ENCODE results near the gene IGFBP3.

Gene IGFBP3

DNA sequence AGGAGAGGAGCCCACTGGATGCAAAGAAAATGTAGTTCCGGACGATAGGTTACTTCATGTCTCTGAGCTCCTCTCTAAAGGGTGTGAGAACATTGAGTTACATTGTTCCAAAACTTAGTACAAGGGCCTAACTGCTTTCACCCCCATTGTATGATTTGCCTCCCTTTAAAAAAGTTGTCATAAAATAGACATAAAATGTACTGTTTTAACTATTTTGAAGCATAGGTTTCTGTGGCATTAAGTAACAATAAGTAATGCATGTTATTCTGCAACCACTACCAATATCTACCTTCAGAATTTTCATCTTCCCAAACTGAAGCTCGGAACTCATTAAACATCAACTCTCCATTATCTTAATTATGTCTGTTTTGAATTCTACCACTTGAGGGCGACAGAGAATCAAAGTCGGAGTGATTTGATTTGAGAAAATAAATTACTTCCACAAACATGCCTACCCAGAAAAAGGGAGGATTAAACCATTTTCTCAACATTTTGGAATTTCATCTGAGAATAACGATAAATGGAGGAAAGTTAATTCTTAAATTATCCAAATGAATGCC is 30.1 kb downstream of the IGFBP3 start:
- no peak for DNase-seq

GRCh38 chr7:45890125-45890901 is 30.8 kb downstream of the IGFBP3 start:
- DNase-seq: no peak

- DNase-seq: no peak
Measured at GRCh38 chr7:45889367-45890067, 31.6 kb downstream of the IGFBP3 start.

- DNase-seq: no peak
Measured at GRCh38 chr7:45888993-45889366, 32.1 kb downstream of the IGFBP3 start.

- DNase-seq: no peak
Measured at GRCh38 chr7:45888185-45888992, 32.7 kb downstream of the IGFBP3 start, which contains the start of gene IGFBP1. Gene IGFBP1 (plus strand): TSS chr7:45888488. CDS start chr7:45888653, 165 bp downstream.

- DNase-seq: no peak
Measured at GRCh38 chr7:45886931-45887667, 34.0 kb downstream of the IGFBP3 start.

DNA sequence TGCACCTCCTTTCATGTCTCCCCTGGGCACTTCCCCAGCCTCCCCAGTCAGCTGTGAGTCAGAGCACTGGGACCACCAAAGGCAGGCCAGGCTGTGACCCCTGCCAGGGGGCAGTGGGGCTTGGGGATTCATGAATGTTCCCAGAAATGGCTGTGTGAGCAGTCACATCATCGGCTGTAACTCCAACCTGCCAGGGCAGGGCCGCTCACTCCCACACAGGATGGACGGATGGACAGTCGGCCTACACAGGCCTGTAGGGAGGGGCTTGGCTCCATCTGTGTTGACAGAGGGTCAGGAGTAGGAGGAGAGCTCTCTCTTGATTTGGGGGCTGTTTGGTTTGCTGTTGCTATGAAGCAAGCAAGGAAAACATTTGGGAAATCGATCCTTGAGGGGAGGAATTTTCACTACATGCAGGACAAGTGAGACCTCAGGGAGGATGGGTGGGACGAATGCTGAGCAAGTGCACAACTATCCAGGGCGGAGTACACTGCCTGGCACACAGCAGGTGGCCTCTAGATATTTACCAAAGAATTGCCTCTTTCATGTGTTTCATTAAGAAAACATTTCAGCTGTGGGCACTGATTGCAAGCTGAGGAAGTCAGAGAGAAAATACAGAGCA is 35.7 kb downstream of the IGFBP3 start:
- no peak for DNase-seq

- DNase-seq: no peak
Measured at GRCh38 chr7:45884136-45884535, 36.9 kb downstream of the IGFBP3 start.

- no peak for DNase-seq
Measured at GRCh38 chr7:45882465-45882810, 38.6 kb downstream of the IGFBP3 start.

DNA sequence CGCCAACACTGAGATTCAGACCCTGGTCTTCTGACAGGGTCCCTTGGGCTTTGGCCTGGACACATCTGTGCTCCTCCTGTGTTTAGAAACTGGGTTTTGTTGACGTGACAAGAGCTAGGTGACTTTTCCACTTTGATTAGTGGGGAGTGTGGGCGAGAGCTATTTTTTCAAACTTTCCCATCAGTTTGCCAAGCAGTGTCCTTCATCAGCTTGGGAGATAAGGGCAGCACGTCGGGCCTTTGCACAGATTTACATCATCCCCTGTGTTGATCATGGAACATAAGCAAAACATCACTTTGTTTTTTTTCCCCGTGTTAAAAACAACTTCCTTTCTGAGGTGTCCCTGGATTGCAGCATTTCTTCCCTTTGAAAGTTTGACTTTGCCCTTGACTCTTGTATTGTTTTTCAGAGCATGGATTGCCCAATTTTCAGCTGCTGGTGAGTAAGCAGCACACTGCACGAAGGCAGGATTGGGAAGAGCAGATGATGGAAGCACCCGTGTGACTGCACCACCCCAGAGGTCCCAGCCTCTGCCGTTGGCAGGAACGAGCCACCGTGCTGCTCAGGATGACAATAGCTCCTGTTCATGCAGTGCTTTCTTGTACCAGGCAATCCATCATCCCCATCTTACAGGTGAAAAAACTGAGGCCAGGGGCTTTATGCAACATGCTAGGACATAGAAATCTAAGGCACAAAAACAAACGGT is 39.2 kb downstream of the IGFBP3 start:
- DNase-seq: no peak

DNA sequence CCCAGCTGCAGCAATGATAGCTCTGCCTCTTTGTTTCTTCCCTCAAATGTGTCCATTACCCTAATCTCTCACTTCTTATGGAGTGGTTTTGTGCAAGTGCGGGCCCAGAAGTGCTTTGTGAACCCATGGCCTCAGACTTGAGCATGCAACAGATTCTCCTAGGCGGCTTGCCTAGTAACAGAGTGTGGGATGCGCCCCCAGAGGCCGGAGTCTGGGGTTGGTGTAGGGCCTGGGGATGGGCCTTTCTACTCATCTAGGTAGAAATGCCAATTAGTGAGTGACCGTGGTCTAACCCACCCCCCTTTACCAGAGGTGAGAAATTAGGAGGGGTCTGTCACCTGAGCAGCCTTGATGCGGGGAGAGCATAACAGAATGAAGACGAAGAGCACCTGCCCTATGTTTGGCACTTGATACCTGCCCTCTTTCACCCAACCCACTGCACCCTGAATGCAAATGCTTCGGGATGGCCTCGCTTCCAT is 39.8 kb downstream of the IGFBP3 start:
- DNase-seq: no peak

GRCh38 chr7:45880433-45880860 is 40.6 kb downstream of the IGFBP3 start:
- DNase-seq: no peak

DNA sequence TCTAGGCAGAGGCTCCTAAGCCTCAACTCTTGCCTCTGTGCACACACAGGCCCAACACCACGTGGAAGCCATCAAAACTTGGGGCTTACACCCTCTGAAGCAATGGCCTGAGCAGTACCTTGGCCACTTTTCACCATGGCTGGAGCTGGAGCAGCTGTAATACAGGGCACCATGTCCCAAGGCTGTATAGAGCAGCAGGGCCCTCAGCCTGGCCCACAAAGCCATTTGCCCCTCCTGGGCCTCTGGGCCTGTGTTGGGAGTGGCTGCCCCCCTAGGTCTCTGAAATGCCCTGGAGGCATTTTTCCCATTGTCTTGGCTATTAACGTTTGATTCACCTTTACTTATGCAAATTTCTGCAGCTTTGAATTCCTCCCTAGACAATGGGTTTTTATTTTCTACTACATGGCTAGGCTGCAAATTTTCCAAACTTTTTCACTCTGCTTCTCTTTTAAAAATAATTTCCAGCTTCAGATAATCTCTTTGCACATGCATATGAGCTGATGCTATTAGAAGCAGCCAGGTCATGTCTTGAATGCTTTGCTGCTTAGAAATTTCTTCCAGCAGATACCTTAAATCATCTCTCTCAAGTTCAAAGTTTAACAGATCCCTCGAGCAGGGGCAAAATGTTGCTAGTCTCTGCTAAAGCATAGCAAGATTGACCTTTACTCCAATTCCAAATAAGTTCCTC is 42.5 kb downstream of the IGFBP3 start:
- no peak for DNase-seq

DNA sequence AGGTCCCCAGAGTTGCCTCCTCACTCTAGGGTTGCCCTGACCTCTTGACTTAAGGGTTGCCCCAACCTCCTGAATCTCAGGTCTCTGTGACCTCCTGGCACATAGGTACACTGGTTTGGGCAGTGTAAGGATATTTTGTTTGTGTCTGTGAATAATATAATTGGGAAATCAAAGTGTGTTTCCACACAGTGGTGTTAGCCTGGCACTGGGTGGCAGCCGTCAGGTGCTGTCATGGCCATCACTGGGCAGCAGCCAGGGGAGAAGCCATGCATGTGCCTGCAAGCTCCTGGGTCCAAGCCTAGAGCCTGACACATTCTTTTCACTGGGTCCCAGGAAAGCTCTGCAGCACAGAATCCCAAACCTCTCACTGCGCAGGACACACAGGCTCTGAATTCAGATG is 44.6 kb downstream of the IGFBP3 start:
- no peak for DNase-seq

DNA sequence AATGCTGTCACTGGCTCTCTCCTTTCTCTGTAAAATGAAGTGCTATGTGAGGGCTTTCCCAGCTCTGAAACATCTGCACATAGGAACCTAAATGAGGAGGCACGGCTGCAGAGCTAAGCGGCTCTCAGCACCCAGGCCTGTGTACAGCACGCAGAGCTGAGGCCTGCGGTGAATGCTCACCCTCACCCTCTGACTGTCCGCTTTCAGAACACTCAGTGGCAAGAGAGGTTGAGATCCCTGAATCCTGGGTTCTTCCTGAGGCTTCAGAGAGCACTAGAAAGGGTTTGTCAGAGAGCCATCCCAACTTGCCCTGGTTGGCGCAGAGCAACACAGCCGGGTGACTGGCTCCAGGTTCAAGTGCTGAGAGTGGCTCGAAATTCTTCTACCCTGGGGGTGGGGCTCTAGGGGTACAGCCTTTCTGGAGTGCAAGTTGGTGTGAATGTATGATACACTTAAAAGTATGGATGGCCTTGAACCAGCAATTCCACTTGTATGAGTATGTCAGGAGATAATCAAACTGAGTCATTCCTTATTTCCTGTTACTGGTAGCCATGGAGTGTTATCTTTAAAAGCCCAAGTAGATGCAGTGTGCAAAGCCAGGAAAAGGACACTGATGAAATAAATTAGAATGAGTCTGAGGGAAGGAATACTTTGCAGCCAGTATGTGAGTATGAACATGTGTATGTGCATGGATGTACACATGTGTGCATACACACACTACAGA is 46.5 kb downstream of the IGFBP3 start:
- no peak for DNase-seq

DNA sequence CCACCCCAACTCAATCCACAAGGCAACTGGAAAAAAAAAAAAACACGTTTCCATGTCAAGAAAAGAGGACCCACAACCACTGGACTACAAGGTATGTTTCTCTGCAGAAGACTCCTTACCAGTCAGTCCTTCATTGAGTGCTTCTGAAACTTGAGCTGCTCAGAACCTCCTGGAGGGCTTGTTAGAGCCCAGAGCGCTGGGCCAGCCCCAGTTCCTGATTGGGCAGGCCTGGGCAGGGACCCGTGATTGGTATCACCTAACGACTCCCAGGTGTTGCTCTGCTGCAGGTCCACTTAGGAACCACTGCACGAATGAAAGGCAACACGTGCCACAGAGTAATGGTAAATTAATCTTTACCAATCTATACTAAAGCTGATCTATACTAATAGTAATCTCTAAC is 47.7 kb downstream of the IGFBP3 start:
- no peak for DNase-seq

DNA sequence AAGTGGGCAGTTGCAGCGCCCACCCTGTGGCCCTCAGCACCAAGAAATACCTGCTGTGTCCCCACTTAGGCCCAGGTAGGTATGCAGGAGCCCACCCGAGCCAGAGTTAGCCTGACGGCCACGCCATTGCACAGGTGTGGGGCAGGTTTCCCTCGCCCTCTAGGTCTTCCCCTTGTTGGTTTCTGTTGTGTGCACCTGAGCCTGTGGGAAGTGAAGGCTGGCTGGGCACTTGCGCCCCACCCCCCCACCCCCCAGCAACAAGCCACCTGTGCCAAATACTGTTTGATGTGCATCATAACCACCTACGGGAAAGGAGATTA is 48.1 kb downstream of the IGFBP3 start, which contains the start of gene CCDC201:
TSS of gene CCDC201 (minus strand) at position 48 of the 320 bp plus-strand sequence. CDS start 75 bp downstream, outside the sequence.
- DNase-seq: no peak

GRCh38 chr7:45872116-45873034 is 48.7 kb downstream of the IGFBP3 start:
- DNase-seq: no peak

DNA sequence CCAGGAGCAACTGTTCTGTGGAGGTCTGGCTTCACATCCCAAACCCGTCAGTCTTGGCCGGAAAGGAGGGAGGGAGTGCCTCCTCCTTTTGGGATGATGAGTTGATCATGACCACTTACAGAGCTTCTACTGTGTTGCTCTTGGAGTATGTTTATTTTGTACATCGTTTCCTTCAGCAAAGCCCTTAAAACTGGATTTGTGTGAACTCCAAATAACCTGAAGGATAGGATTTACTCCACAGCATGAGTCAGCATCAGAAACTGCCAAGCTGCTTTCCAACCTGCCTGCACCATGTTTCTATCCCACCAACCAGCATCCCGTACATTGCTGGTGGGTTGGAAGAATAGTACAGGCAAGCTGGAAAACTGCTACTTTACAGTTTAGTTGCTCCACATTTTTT is 51.6 kb downstream of the IGFBP3 start:
- DNase-seq: no peak

Data from NCI-H510A (cell line).